ENCODE data around the gene GALNT10. TPM values are rescaled to one million over a fixed set of nuclear protein-coding genes. Genes with fewer than 3 reads are reported as not detected.

Gene GALNT10
- total and polyA plus RNA-seq, 2 of the 4 experiments (the other 2 are of a cell fraction), result 46.2 to 67.0 TPM

DNA sequence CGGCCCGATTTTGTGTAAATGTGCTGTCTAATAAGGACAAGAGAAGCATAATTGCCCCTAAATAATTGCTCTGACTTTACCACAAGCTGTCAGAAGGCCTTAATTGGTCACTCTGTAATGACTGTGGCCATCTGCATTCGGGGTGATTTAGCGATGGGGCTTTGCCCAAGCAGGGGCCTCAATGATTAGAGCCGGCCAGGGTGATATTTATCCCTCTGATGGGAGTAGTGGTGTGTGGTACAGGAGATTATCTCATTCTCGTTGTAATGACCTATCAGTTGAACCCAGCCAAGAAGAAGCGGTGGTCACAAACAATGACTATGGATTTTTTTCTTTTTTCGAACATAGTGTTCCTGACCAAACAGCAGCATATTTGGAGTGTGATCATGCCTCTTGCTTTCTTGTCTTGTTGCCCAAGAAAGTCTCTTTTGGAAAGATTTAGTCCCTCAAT is 183.2 kb downstream of the GALNT10 start:
- WGBS, 2 experiments (ENCODE audit: extremely low coverage in 2 of 2, insufficient read length in 1 of 2), result 87% methylated on average over 5 of the region's 8 CpGs; no CpG with 5 or more reads in 1 of the 2 experiments
- dilution Hi-C loops (cut with HindIII; ENCODE audit: low sequenced_read_pairs, unreplicated experiment), result no loop called here
- ATAC-seq (ENCODE audit: low read depth), result no peak

More for the DNA sequence above, 183.2 kb downstream of the GALNT10 start:
- no peak overlapping the region for H4K5ac ChIP-seq (ENCODE audit: low read depth, low read length)
- H2BK5ac ChIP-seq (ENCODE audit: low read depth, low read length, poor library complexity, severe bottlenecking), result no peak overlapping the region
- TF ChIP-seq CHD1 (IDR thresholded peaks at IDR 0.05; ENCODE audit: low read depth, low read length), result no peak
- TF ChIP-seq NFE2L2 (IDR thresholded peaks at IDR 0.05; ENCODE audit: low read depth, low read length), result no peak
- TF ChIP-seq RFX5 (IDR thresholded peaks at IDR 0.05; ENCODE audit: low read depth, low read length), result no peak
- TF ChIP-seq, protein P1, sequence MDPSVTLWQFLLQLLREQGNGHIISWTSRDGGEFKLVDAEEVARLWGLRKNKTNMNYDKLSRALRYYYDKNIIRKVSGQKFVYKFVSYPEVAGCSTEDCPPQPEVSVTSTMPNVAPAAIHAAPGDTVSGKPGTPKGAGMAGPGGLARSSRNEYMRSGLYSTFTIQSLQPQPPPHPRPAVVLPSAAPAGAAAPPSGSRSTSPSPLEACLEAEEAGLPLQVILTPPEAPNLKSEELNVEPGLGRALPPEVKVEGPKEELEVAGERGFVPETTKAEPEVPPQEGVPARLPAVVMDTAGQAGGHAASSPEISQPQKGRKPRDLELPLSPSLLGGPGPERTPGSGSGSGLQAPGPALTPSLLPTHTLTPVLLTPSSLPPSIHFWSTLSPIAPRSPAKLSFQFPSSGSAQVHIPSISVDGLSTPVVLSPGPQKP (IDR thresholded peaks at IDR 0.05; ENCODE audit: borderline replicate concordance, low read depth, low read length), result no peak
- no peak for TF ChIP-seq CEBPB (IDR thresholded peaks at IDR 0.05; ENCODE audit: low read depth, low read length)
- TF ChIP-seq RAD21 (IDR thresholded peaks at IDR 0.05; ENCODE audit: low read length), result no peak
- no peak for TF ChIP-seq SMC3 (IDR thresholded peaks at IDR 0.05; ENCODE audit: low read depth, low read length)
- no peak overlapping the region for H4K8ac ChIP-seq (ENCODE audit: low read depth in 2 of 2, low read length in 2 of 2)
- no peak overlapping the region for H3K18ac ChIP-seq (ENCODE audit: low read depth, low read length)
- H3K14ac ChIP-seq (replicated peaks; ENCODE audit: low read depth, low read length), result no peak overlapping the region
- H2AK9ac ChIP-seq (replicated peaks; ENCODE audit: low read depth, low read length, poor library complexity), result no peak overlapping the region
- DNase-seq, result no peak
- no peaks in the 10 kb centered on the region for H3K27me3 ChIP-seq (ENCODE audit: control insufficient read depth, insufficient read depth, low read length)
- no peak overlapping the region for H4K91ac ChIP-seq (ENCODE audit: insufficient read depth, low read depth, low read length)
- H2BK15ac ChIP-seq (ENCODE audit: low read depth, low read length), result no peak overlapping the region
- H3K23ac ChIP-seq (ENCODE audit: low read depth, low read length), result no peak overlapping the region
- in situ Hi-C loops (cut with MboI; ENCODE audit: low sequenced_read_pairs) (no loop called here), intact Hi-C loops (cut with micrococcal nuclease) (no loop called here)
- ChIA-PET CTCF (interaction anchor here (1.0 kb wide), 1 partner anchor 176 kb away, joined by 5 read pairs; no protein-coding TSS in a partner anchor), POLR2A (ENCODE audit: unreplicated experiment) (no interaction called here)
- no peak overlapping the region for H2AFZ ChIP-seq (replicated peaks; ENCODE audit: low read length, poor library complexity)
- no peak overlapping the region for H3K27ac ChIP-seq (ENCODE audit: insufficient read depth, low read length)
- peaks cover 24 to 60% of the 10 kb centered on the region in 2 experiments for H3K79me1 ChIP-seq (ENCODE audit: low read depth in 1 of 2, low read length in 2 of 2)
- no peak overlapping the region for H2BK20ac ChIP-seq (ENCODE audit: low read depth, low read length)
- no peak overlapping the region for H3K56ac ChIP-seq (ENCODE audit: extremely low read depth, insufficient read depth, low read length)
- H3K4me1 ChIP-seq (ENCODE audit: control insufficient read depth, insufficient read depth, low read length), result peaks cover 24% of the 10 kb centered on the region
- H3K4me3 ChIP-seq (ENCODE audit: insufficient read depth, low read depth, low read length), result no peak overlapping the region
- H3K4ac ChIP-seq (ENCODE audit: low read depth, low read length), result no peak overlapping the region
- H4K20me1 ChIP-seq (ENCODE audit: insufficient read depth, low read length), result no peaks in the 10 kb centered on the region
- H3K9me3 ChIP-seq (ENCODE audit: control insufficient read depth, insufficient read depth, low read length), result no peaks in the 10 kb centered on the region
- H2BK120ac ChIP-seq (ENCODE audit: low read depth, low read length), result no peak overlapping the region
- BruUV-seq (replicated peaks), result no TSS peak
- peaks cover 11% of the 10 kb centered on the region for H3K36me3 ChIP-seq (ENCODE audit: control insufficient read depth, insufficient read depth, low read length)
- H3K9me1 ChIP-seq (ENCODE audit: insufficient read depth, low read length), result peaks cover 42% of the 10 kb centered on the region
- H3K4me2 ChIP-seq (ENCODE audit: low read depth, low read length), result no peak overlapping the region
- no peak overlapping the region for H2AK5ac ChIP-seq (ENCODE audit: low read depth, low read length)
- no peak overlapping the region for H3K9ac ChIP-seq (ENCODE audit: low read depth, low read length)

Measured in IMR-90 (cell line).